SK-N-SH (cell line): Measurements from ENCODE around the gene PWWP2B. TPM values are rescaled to one million over a fixed set of nuclear protein-coding genes. Genes with fewer than 3 reads are reported as not detected.

Experiments used
- CTCF ChIA-PET: fragments of 300-600, 350-600 bp; formaldehyde crosslinking; extraction: SDS; loops from one replicate; lab custom pipeline; 2021; lab: Yijun Ruan, JAX
- POLR2A ChIA-PET: fragments of 350-600 bp; sonication (Branson Sonifier 250); formaldehyde crosslinking; extraction: SDS; loops from one replicate; lab custom pipeline; 2020; ENCODE audit warnings: antibody characterized with exemption, inconsistent platforms; lab: Yijun Ruan, JAX
- DNase-seq: peaks from one replicate; pipeline ENCODE4 v3.0.0; 2012
- H2AFZ ChIP-seq: fragments of 200-600 bp; sonication (generic); 2 replicates; pipeline ENCODE4 v1.8.1; 2016; ENCODE audit warnings: antibody characterized with exemption, mild to moderate bottlenecking, low read depth
- H3F3A ChIP-seq: fragments of 200-600 bp; sonication (generic); replicated peaks from 2 replicates; pipeline ENCODE3; 2016; ENCODE audit warnings: antibody characterized with exemption, mild to moderate bottlenecking; ENCODE audit not compliant: insufficient read depth
- H3K27ac ChIP-seq, 2 experiments: fragments of 200-500 bp in 1 of 2; fragments of 200-600 bp in 1 of 2; sonication (Bioruptor generic) in 1 of 2; sonication (generic), shearing (Covaris generic) in 1 of 2; 2 replicates each; pipeline versions ENCODE4 v1.5.1 to v1.6.1; 2014 to 2016; ENCODE audit warnings: low read depth in 2 of 2, inconsistent platforms in 1 of 2, low read length in 1 of 2, mild to moderate bottlenecking in 1 of 2, mixed read lengths in 1 of 2
- H3K27me3 ChIP-seq: fragments of 200-600 bp; sonication (generic), shearing (Covaris generic); 2 replicates; pipeline ENCODE4 v1.6.1; 2016; ENCODE audit warnings: mixed run types; ENCODE audit not compliant: insufficient read depth
- H3K36me3 ChIP-seq, 2 experiments: fragments of 200-500 bp in 1 of 2; fragments of 200-600 bp in 1 of 2; sonication (Bioruptor generic) in 1 of 2; sonication (generic) in 1 of 2; replicated peaks in 1 of 2; 2 replicates each; pipeline versions ENCODE3 to v1.5.1; 2014 to 2016; ENCODE audit warnings: low read length in 1 of 2, mild to moderate bottlenecking in 1 of 2; ENCODE audit not compliant: insufficient read depth in 2 of 2, control insufficient read depth in 1 of 2
- H3K4me1 ChIP-seq, 2 experiments: fragments of 200-500 bp in 1 of 2; fragments of 200-600 bp in 1 of 2; sonication (Bioruptor generic) in 1 of 2; sonication (generic), shearing (Covaris generic) in 1 of 2; 2 replicates each; pipeline versions ENCODE4 v1.5.1 to v1.6.1; 2014 to 2016; ENCODE audit warnings: low read depth in 1 of 2, low read length in 1 of 2, mixed run types in 1 of 2; ENCODE audit not compliant: insufficient read depth in 2 of 2, control insufficient read depth in 1 of 2
- H3K4me2 ChIP-seq: fragments of 200-600 bp; sonication (generic), shearing (Covaris generic); 2 replicates; pipeline ENCODE4 v1.6.1; 2017; ENCODE audit warnings: mixed run types
- H3K4me3 ChIP-seq, 2 experiments: fragments of 200-500 bp in 1 of 2; fragments of 200-600 bp in 1 of 2; sonication (Bioruptor generic) in 1 of 2; sonication (generic), shearing (Covaris generic) in 1 of 2; 2 replicates each; pipeline versions ENCODE4 v1.5.1 to v1.8.1; 2014 to 2016; ENCODE audit warnings: low read depth in 2 of 2, inconsistent platforms in 1 of 2, low read length in 1 of 2, mild to moderate bottlenecking in 1 of 2, mixed read lengths in 1 of 2, moderate library complexity in 1 of 2
- H3K79me2 ChIP-seq: fragments of 200-600 bp; sonication (generic); 2 replicates; pipeline ENCODE4 v1.8.1; 2017; ENCODE audit warnings: mild to moderate bottlenecking; ENCODE audit not compliant: insufficient read depth
- H3K9ac ChIP-seq: fragments of 200-600 bp; sonication (generic); 2 replicates; pipeline ENCODE4 v1.6.1; 2017; ENCODE audit warnings: mixed run types
- H3K9me2 ChIP-seq: fragments of 200-600 bp; sonication (generic); 2 replicates; pipeline ENCODE4 v1.6.1; 2017; ENCODE audit warnings: mixed run types
- H3K9me3 ChIP-seq: fragments of 200-600 bp; sonication (generic); 2 replicates; pipeline ENCODE4 v1.6.1; 2017; ENCODE audit warnings: mixed run types, mild to moderate bottlenecking, moderate library complexity
- H4K20me1 ChIP-seq: fragments of 200-600 bp; sonication (generic); 2 replicates; pipeline ENCODE4 v1.6.1; 2017; ENCODE audit warnings: mild to moderate bottlenecking, mixed run types; ENCODE audit not compliant: insufficient read depth
- ELF1 ChIP-seq: IDR thresholded peaks from 2 replicates; pipeline ENCODE4 v1.4.0; 2012
- EP300 ChIP-seq, 2 experiments: IDR thresholded peaks; 2 replicates each; pipeline versions ENCODE4 v1.4.0 to v1.6.1; 2012; ENCODE audit warnings: borderline replicate concordance in 1 of 2, low read depth in 1 of 2, low read length in 1 of 2
- EZH2phosphoT487 ChIP-seq: fragments of 200-600 bp; sonication (generic); IDR thresholded peaks from 2 replicates; pipeline ENCODE4 v1.6.1; 2017; ENCODE audit warnings: low read depth, mixed run types, mild to moderate bottlenecking, antibody characterized with exemption, moderate library complexity, borderline replicate concordance
- FOXM1 ChIP-seq: IDR thresholded peaks from 2 replicates; pipeline ENCODE4 v1.4.0; 2012; ENCODE audit warnings: low read depth, mild to moderate bottlenecking
- GATA2 ChIP-seq: sonication (generic); formaldehyde crosslinking; IDR thresholded peaks from 2 replicates; pipeline ENCODE4 v1.5.0; 2020; ENCODE audit warnings: mild to moderate bottlenecking, missing genetic modification reagents
- MXI1 ChIP-seq: IDR thresholded peaks from 2 replicates; pipeline ENCODE4 v1.6.1; 2012; ENCODE audit warnings: mild to moderate bottlenecking, low read depth, low read length, improper control_type of control experiment
- POLR2AphosphoS5 ChIP-seq: IDR thresholded peaks from 2 replicates; pipeline ENCODE4 v1.6.1; 2012; ENCODE audit warnings: low read depth, low read length
- RXRA ChIP-seq: IDR thresholded peaks from 2 replicates; pipeline ENCODE4 v1.4.0; 2012; ENCODE audit warnings: low read depth, mild to moderate bottlenecking, borderline replicate concordance
- SMC3 ChIP-seq: IDR thresholded peaks from 2 replicates; pipeline ENCODE4 v1.6.1; 2012; ENCODE audit warnings: low read depth, low read length, improper control_type of control experiment
- WGBS: methylation state at CpG from one replicate; pipeline ENCODE4 v1.1.6; 2017; ENCODE audit warnings: low lambda C conversion rate; 5-methylcytosine and 5-hydroxymethylcytosine counted together
- polyA plus RNA-seq, 3 experiments: library from polyadenylated mRNA; depleted of rRNA; stranded (reverse); fragments of >200 nt; gene quantifications; 2 replicates each; pipeline ENCODE4 v1.2.3, GENCODE V29; 2012
- TF ChIP-seq, protein P1 (sequence below): fragments of 150-350 bp; IDR thresholded peaks from 2 replicates; pipeline ENCODE4 v1.6.1; 2017; ENCODE audit warnings: antibody characterized with exemption, low read length, low read depth, borderline replicate concordance
- TF ChIP-seq, protein P2 (sequence below): IDR thresholded peaks from 2 replicates; pipeline ENCODE4 v1.4.0; 2012; ENCODE audit warnings: low read depth, borderline replicate concordance
- TF ChIP-seq, protein P3 (sequence below): IDR thresholded peaks from 2 replicates; pipeline ENCODE4 v1.6.1; 2012; ENCODE audit warnings: mild to moderate bottlenecking, low read depth, low read length, moderate library complexity
- TF ChIP-seq, protein P4 (sequence below): IDR thresholded peaks from 2 replicates; pipeline ENCODE4; 2012

PWWP2B gene
- polyA plus RNA-seq, 1 of the 3 experiments (the other 2 are of a cell fraction) = 2.4 TPM

DNA sequence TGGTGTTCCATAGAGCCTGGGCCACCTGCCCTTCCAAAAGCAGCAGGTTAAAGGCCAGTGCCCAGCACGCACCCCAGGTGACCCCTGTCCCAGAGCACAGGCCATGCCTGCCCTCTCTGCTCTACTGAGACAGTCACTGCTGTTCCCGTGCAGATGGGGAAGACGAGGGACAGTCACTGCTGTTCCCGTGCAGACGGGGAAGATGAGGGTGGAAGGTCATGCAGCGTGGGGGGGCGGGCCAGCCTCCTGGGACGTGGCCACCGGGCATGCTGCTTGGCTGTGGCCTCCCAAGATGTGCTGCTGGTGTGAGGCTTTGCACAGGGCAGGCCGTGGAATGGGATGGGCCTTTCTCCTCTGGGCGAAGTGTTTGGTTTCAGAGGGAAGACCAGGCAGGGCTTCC, 46.6 kb upstream of the PWWP2B start:
- H3K27ac ChIP-seq = no peak overlapping the region
- H3K4me2 ChIP-seq = no peak overlapping the region
- peaks cover 5% of the 10 kb centered on the region; the same call in 1 of the 2 replicates for H4K20me1 ChIP-seq
- H3K4me1 ChIP-seq = no peaks in the 10 kb centered on the region
- no peaks in the 10 kb centered on the region for H3K9me3 ChIP-seq
- no peak for DNase-seq
- POLR2A ChIA-PET = interaction anchor here (0.6 kb wide), 1 partner anchor 126 kb away, joined by 3 read pairs; no protein-coding TSS in a partner anchor
- H3K27me3 ChIP-seq = no peaks in the 10 kb centered on the region
- WGBS = 93% methylated on average over 8 of the region's 11 CpGs
- H3F3A ChIP-seq = no peaks in the 10 kb centered on the region
- no peak overlapping the region for H2AFZ ChIP-seq
- CTCF ChIA-PET = interaction anchor here (3.8 to 4.8 kb wide), 2 partner anchors 10 to 126 kb away, joined by 30 to 31 read pairs; no protein-coding TSS in a partner anchor
- H3K4me3 ChIP-seq = no peak overlapping the region
- no peaks in the 10 kb centered on the region for H3K79me2 ChIP-seq
- no peaks in the 10 kb centered on the region for H3K9me2 ChIP-seq
- H3K36me3 ChIP-seq = peaks cover 5 to 17% of the 10 kb centered on the region in 2 experiments
- no peak overlapping the region for H3K9ac ChIP-seq
- TF ChIP-seq, protein P1, sequence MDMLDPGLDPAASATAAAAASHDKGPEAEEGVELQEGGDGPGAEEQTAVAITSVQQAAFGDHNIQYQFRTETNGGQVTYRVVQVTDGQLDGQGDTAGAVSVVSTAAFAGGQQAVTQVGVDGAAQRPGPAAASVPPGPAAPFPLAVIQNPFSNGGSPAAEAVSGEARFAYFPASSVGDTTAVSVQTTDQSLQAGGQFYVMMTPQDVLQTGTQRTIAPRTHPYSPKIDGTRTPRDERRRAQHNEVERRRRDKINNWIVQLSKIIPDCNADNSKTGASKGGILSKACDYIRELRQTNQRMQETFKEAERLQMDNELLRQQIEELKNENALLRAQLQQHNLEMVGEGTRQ = no peak
- TF ChIP-seq, protein P2, sequence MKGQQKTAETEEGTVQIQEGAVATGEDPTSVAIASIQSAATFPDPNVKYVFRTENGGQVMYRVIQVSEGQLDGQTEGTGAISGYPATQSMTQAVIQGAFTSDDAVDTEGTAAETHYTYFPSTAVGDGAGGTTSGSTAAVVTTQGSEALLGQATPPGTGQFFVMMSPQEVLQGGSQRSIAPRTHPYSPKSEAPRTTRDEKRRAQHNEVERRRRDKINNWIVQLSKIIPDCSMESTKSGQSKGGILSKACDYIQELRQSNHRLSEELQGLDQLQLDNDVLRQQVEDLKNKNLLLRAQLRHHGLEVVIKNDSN = no peak
- no peak for TF ChIP-seq RXRA
- no peak for TF ChIP-seq ELF1
- no peak for TF ChIP-seq GATA2 (CRISPR knock-in tag)
- TF ChIP-seq POLR2AphosphoS5 = no peak
- TF ChIP-seq, protein P3, sequence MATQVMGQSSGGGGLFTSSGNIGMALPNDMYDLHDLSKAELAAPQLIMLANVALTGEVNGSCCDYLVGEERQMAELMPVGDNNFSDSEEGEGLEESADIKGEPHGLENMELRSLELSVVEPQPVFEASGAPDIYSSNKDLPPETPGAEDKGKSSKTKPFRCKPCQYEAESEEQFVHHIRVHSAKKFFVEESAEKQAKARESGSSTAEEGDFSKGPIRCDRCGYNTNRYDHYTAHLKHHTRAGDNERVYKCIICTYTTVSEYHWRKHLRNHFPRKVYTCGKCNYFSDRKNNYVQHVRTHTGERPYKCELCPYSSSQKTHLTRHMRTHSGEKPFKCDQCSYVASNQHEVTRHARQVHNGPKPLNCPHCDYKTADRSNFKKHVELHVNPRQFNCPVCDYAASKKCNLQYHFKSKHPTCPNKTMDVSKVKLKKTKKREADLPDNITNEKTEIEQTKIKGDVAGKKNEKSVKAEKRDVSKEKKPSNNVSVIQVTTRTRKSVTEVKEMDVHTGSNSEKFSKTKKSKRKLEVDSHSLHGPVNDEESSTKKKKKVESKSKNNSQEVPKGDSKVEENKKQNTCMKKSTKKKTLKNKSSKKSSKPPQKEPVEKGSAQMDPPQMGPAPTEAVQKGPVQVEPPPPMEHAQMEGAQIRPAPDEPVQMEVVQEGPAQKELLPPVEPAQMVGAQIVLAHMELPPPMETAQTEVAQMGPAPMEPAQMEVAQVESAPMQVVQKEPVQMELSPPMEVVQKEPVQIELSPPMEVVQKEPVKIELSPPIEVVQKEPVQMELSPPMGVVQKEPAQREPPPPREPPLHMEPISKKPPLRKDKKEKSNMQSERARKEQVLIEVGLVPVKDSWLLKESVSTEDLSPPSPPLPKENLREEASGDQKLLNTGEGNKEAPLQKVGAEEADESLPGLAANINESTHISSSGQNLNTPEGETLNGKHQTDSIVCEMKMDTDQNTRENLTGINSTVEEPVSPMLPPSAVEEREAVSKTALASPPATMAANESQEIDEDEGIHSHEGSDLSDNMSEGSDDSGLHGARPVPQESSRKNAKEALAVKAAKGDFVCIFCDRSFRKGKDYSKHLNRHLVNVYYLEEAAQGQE = no peak
- TF ChIP-seq EZH2phosphoT487 = no peak
- TF ChIP-seq EP300 (IDR thresholded peaks at IDR 0.05; ENCODE audit: borderline replicate concordance in 1 of 2, low read depth in 1 of 2, low read length in 1 of 2) = no peak
- TF ChIP-seq FOXM1 = no peak
- TF ChIP-seq, protein P4, sequence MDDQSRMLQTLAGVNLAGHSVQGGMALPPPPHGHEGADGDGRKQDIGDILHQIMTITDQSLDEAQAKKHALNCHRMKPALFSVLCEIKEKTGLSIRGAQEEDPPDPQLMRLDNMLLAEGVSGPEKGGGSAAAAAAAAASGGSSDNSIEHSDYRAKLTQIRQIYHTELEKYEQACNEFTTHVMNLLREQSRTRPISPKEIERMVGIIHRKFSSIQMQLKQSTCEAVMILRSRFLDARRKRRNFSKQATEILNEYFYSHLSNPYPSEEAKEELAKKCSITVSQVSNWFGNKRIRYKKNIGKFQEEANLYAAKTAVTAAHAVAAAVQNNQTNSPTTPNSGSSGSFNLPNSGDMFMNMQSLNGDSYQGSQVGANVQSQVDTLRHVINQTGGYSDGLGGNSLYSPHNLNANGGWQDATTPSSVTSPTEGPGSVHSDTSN = no peak
- no peak for TF ChIP-seq MXI1
- TF ChIP-seq SMC3 = no peak
